Muscle layer of colon (tissue), 2 donors: Measurements from ENCODE around the gene SNX9.
A peak's percentile ranks its signal among the peaks of the same experiment; 100 is the strongest.

Experiments
- H3K27ac ChIP-seq: one replicate; pipeline ENCODE4 v1.7.0; 2013; ENCODE audit warnings: low read depth, mild to moderate bottlenecking, low read length, moderate library complexity
- H3K27me3 ChIP-seq, 2 donors: one replicate each; pipeline ENCODE4 v1.7.0; 2013; ENCODE audit warnings: low read length in 2 of 2, mild to moderate bottlenecking in 2 of 2; ENCODE audit not compliant: insufficient read depth in 2 of 2, control insufficient read depth in 1 of 2
- H3K36me3 ChIP-seq: one replicate; pipeline ENCODE4 v1.7.0; 2013; ENCODE audit warnings: mild to moderate bottlenecking, low read length; ENCODE audit not compliant: insufficient read depth
- H3K4me1 ChIP-seq: one replicate; pipeline ENCODE4 v1.7.0; 2013; ENCODE audit warnings: mild to moderate bottlenecking, low read length; ENCODE audit not compliant: insufficient read depth
- H3K4me3 ChIP-seq, 2 donors: one replicate each; pipeline ENCODE4 v1.7.0; 2013; ENCODE audit warnings: low read length in 2 of 2, low read depth in 1 of 2, mild to moderate bottlenecking in 1 of 2, moderate library complexity in 1 of 2
- H3K9ac ChIP-seq: one replicate; pipeline ENCODE4 v1.7.0; 2013; ENCODE audit warnings: low read length
- H3K9me3 ChIP-seq: one replicate; pipeline ENCODE4 v1.7.0; 2013; ENCODE audit warnings: mild to moderate bottlenecking, low read length
- donor health status: abdominal sarcoma.
- donor health status: Adenocarcinoma of cecum.

Gene SNX9

GRCh38 chr6:157821342-157822033, 1.6 kb upstream of the SNX9 start:
- Histone ChIP-seq H3K27ac (no peak overlapping the region), H3K9me3 (no peaks in the 10 kb centered on the region)

GRCh38 chr6:157822245-157823000, 623 bp upstream of the SNX9 start:
- H3K4me3 ChIP-seq: peak overlapping the region; percentile 32 to 49
- no peaks in the 10 kb centered on the region for H3K36me3 ChIP-seq
- peak overlapping the region; percentile 71 for H3K27ac ChIP-seq
- peak overlapping the region; percentile 41 for H3K9ac ChIP-seq
- peaks cover 15% of the 10 kb centered on the region for H3K4me1 ChIP-seq
- H3K27me3 ChIP-seq: no peaks in the 10 kb centered on the region
- no peaks in the 10 kb centered on the region for H3K9me3 ChIP-seq

More at GRCh38 chr6:157821342-157822033, 1.6 kb upstream of the SNX9 start:
- no peaks in the 10 kb centered on the region for H3K27me3 ChIP-seq
- H3K4me1 ChIP-seq: peaks cover 15% of the 10 kb centered on the region
- no peaks in the 10 kb centered on the region for H3K36me3 ChIP-seq
- H3K4me3 ChIP-seq: no peak overlapping the region
- H3K9ac ChIP-seq: no peak overlapping the region

GRCh38 chr6:157823528-157824370, 703 bp downstream of the SNX9 start:
- Histone ChIP-seq H3K4me1 (peaks cover 15% of the 10 kb centered on the region), H3K4me3 (peak overlapping the region; percentile 70 to 77), H3K36me3 (no peaks in the 10 kb centered on the region), H3K9ac (peak overlapping the region; percentile 45), H3K27ac (peak overlapping the region; percentile 62), H3K27me3 (no peaks in the 10 kb centered on the region), H3K9me3 (no peaks in the 10 kb centered on the region)

GRCh38 chr6:157825243-157825904, 2.3 kb downstream of the SNX9 start:
- H3K27me3 ChIP-seq: no peaks in the 10 kb centered on the region
- H3K36me3 ChIP-seq: no peaks in the 10 kb centered on the region
- no peaks in the 10 kb centered on the region for H3K9me3 ChIP-seq
- peaks cover 21% of the 10 kb centered on the region for H3K4me1 ChIP-seq
- H3K9ac ChIP-seq: no peak overlapping the region
- H3K27ac ChIP-seq: no peak overlapping the region
- H3K4me3 ChIP-seq: no peak overlapping the region

GRCh38 chr6:157830354-157831017, 7.4 kb downstream of the SNX9 start:
- no peaks in the 10 kb centered on the region for H3K27me3 ChIP-seq
- H3K9ac ChIP-seq: no peak overlapping the region
- H3K4me3 ChIP-seq: no peak overlapping the region
- H3K27ac ChIP-seq: no peak overlapping the region
- H3K9me3 ChIP-seq: no peaks in the 10 kb centered on the region
- peaks cover 38% of the 10 kb centered on the region for H3K4me1 ChIP-seq
- no peaks in the 10 kb centered on the region for H3K36me3 ChIP-seq

- H3K27me3 ChIP-seq: no peaks in the 10 kb centered on the region
- H3K4me3 ChIP-seq: no peak overlapping the region
- H3K9me3 ChIP-seq: no peaks in the 10 kb centered on the region
- H3K4me1 ChIP-seq: peaks cover 35% of the 10 kb centered on the region
- H3K27ac ChIP-seq: no peak overlapping the region
- H3K9ac ChIP-seq: no peak overlapping the region
- H3K36me3 ChIP-seq: no peaks in the 10 kb centered on the region
Measured at GRCh38 chr6:157831018-157831369, 7.9 kb downstream of the SNX9 start.

- no peak overlapping the region for H3K9ac ChIP-seq
- H3K27me3 ChIP-seq: no peaks in the 10 kb centered on the region
- H3K4me3 ChIP-seq: peak overlapping the region in 1 of 2 donors; percentile 2
- no peaks in the 10 kb centered on the region for H3K9me3 ChIP-seq
- H3K4me1 ChIP-seq: peaks cover 35% of the 10 kb centered on the region
- no peak overlapping the region for H3K27ac ChIP-seq
- no peaks in the 10 kb centered on the region for H3K36me3 ChIP-seq
Measured at GRCh38 chr6:157831424-157832249, 8.6 kb downstream of the SNX9 start.

GRCh38 chr6:157832250-157832967, 9.4 kb downstream of the SNX9 start:
- Histone ChIP-seq H3K4me3 (no peak overlapping the region), H3K27ac (no peak overlapping the region), H3K4me1 (peaks cover 35% of the 10 kb centered on the region)

GRCh38 chr6:157834549-157834948, 11.5 kb downstream of the SNX9 start:
- Histone ChIP-seq H3K27ac (no peak overlapping the region), H3K4me1 (peaks cover 42% of the 10 kb centered on the region), H3K27me3 (no peaks in the 10 kb centered on the region), H3K36me3 (no peaks in the 10 kb centered on the region), H3K4me3 (no peak overlapping the region), H3K9me3 (no peaks in the 10 kb centered on the region), H3K9ac (no peak overlapping the region)

More at GRCh38 chr6:157832250-157832967, 9.4 kb downstream of the SNX9 start:
- no peaks in the 10 kb centered on the region for H3K9me3 ChIP-seq
- H3K36me3 ChIP-seq: no peaks in the 10 kb centered on the region
- no peaks in the 10 kb centered on the region for H3K27me3 ChIP-seq
- H3K9ac ChIP-seq: no peak overlapping the region
